Activated T-cell treated with anti-CD3 and anti-CD28 coated beads, Interleukin-2, amount 50 U/mL, for 48 hours (primary cell): ENCODE data around the gene MID2.

Experiments
- DNase-seq, 2 experiments: peaks; one replicate each; pipeline ENCODE4 v3.0.0-alpha.2; 2020

MID2 gene

GRCh38 chrX:107968623-107969022 lies 143.0 kb downstream of the MID2 start:
- DNase-seq = no peak

- no peak for DNase-seq
Observed at GRCh38 chrX:107970073-107970472, 144.4 kb downstream of the MID2 start.

- DNase-seq = no peak
Observed at GRCh38 chrX:107971636-107972035, 146.0 kb downstream of the MID2 start.
